ENCODE measurements around the gene CAMKMT.

CAMKMT gene

GRCh38 chr2:44679584-44679983 is 317.8 kb downstream of the CAMKMT start:
- no peak overlapping the region for H3K4me3 ChIP-seq (replicated peaks; ENCODE audit: low read depth, low read length)
- DNase-seq (ENCODE audit: extremely low read depth, low read depth), result no peak
- TF ChIP-seq, protein P1, sequence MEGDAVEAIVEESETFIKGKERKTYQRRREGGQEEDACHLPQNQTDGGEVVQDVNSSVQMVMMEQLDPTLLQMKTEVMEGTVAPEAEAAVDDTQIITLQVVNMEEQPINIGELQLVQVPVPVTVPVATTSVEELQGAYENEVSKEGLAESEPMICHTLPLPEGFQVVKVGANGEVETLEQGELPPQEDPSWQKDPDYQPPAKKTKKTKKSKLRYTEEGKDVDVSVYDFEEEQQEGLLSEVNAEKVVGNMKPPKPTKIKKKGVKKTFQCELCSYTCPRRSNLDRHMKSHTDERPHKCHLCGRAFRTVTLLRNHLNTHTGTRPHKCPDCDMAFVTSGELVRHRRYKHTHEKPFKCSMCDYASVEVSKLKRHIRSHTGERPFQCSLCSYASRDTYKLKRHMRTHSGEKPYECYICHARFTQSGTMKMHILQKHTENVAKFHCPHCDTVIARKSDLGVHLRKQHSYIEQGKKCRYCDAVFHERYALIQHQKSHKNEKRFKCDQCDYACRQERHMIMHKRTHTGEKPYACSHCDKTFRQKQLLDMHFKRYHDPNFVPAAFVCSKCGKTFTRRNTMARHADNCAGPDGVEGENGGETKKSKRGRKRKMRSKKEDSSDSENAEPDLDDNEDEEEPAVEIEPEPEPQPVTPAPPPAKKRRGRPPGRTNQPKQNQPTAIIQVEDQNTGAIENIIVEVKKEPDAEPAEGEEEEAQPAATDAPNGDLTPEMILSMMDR (IDR thresholded peaks at IDR 0.05; ENCODE audit: low read depth, low read length, missing control alignments), result no peak

- TF ChIP-seq, protein P1 (IDR thresholded peaks at IDR 0.05; ENCODE audit: low read depth, low read length, missing control alignments), result no peak
- DNase-seq (ENCODE audit: extremely low read depth, low read depth), result no peak
These were observed 318.2 kb downstream of the CAMKMT start for GRCh38 chr2:44679990-44680389.

DNA sequence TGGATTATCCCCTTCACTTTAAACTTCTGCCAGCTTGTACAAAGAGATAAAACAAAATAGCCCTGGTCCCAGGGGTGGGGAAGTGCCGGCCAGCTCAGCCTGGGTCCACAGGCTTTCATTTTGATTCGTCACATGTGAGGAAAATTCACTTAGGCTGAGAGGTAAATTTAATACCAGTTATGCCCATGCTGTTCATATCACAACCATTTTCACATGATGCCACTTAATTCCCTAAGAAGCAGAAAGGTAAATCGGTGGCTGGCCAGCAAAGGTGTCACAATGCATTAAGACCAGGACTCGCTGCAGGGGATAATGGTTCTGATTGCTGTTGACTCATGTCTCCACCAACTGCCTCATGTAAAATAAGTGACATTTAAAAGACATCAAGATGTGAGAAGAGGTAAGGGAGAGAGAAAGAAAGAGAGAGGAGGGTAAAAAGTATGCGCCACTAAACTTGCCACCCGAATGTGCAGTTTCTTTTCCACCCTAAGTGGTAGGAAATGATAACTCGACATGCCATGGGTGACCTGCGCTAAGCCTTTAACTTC is 318.8 kb downstream of the CAMKMT start:
- DNase-seq (ENCODE audit: extremely low read depth, low read depth), result no peak
- TF ChIP-seq, protein P1 (IDR thresholded peaks at IDR 0.05; ENCODE audit: low read depth, low read length, missing control alignments), result no peak
- no peak overlapping the region for H3K4me3 ChIP-seq (replicated peaks; ENCODE audit: low read depth, low read length)

More at GRCh38 chr2:44679990-44680389, 318.2 kb downstream of the CAMKMT start:
- H3K4me3 ChIP-seq (replicated peaks; ENCODE audit: low read depth, low read length), result no peak overlapping the region

DNA sequence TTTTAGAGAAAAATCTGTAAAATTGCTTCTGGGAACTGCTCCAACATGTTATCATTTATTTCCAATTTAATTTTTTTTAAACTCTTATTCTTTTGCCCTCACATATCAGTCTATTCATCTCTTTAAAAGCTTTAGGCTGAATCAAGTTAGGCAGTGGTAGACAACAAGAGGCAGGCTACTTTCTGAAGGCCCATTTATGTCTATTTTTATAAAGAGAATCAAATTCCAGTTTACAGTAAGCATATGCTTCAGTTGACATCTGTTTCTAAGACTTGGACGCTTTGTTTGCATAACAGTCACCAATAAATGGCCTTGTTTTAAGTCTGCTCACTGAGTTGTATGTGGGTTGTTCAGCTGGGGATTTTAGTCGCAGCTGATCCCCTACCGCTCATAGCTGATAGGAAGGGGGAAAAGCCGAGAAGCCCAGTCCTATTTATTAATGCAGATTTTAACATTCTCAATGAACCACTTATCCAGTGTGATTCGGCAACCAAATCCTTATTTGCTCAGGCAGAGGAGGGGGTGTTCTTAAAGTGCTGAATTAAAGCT is 319.3 kb downstream of the CAMKMT start:
- peak; percentile 39 for DNase-seq (ENCODE audit: extremely low read depth, low read depth)
- TF ChIP-seq, protein P1 (IDR thresholded peaks at IDR 0.05; ENCODE audit: low read depth, low read length, missing control alignments), result no peak
- no peak overlapping the region for H3K4me3 ChIP-seq (replicated peaks; ENCODE audit: low read depth, low read length)

DNA sequence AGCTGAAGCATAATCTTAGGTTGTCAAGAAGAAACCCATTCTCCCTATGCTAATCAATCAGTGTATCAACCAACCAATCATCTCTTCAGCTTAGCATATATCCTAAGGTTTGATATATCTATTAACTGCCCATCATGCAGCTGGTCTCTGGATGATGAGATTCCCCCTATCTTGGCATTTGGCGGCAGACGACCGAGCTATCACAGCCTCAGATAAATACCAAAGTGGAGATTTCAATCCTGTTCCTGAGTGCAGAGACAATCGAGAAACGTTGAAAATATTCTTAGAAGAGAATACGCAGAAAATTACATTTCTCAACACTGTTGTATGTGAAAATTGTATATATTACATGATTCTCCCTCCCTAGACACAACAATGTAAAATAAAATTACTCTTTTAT is 320.7 kb downstream of the CAMKMT start:
- no peak overlapping the region for H3K4me3 ChIP-seq (replicated peaks; ENCODE audit: low read depth, low read length)
- TF ChIP-seq, protein P1 (IDR thresholded peaks at IDR 0.05; ENCODE audit: low read depth, low read length, missing control alignments), result no peak
- DNase-seq (ENCODE audit: extremely low read depth, low read depth), result no peak

- no peak for DNase-seq (ENCODE audit: extremely low read depth, low read depth)
- H3K4me3 ChIP-seq (replicated peaks; ENCODE audit: low read depth, low read length), result no peak overlapping the region
- TF ChIP-seq, protein P1 (IDR thresholded peaks at IDR 0.05; ENCODE audit: low read depth, low read length, missing control alignments), result no peak
These were observed 322.8 kb downstream of the CAMKMT start for GRCh38 chr2:44684559-44684958.

DNA sequence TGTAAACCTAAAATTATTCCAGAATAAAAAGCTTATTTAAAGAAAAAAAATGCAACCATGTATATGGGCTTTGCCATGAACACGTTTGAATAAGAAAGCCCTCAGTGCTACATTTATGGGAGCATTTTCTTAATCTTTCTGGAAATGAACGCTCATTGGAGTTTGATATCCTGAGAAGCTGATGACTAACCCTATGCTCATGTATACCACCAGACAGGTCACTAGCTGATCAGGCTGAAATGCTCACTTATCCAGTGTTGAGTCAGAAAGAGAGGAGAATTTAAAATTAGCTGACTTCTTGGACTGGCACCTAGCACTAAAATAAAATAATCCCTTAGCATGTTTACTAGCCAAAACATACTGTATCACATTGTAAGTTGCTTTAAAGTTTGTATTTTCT is 324.8 kb downstream of the CAMKMT start:
- TF ChIP-seq, protein P1 (IDR thresholded peaks at IDR 0.05; ENCODE audit: low read depth, low read length, missing control alignments), result no peak
- no peak overlapping the region for H3K4me3 ChIP-seq (replicated peaks; ENCODE audit: low read depth, low read length)
- DNase-seq (ENCODE audit: extremely low read depth, low read depth), result no peak
